Calu3 (cell line): ENCODE results near the gene SHANK1. TPM values are rescaled to one million over a fixed set of nuclear protein-coding genes. Genes with fewer than 3 reads are reported as not detected.
A peak's percentile ranks its signal among the peaks of the same experiment; 100 is the strongest.

Experiments used
- BruUV-seq: library from RNA; stranded (reverse); fragments of 400-500 nt; replicated peaks from 2 replicates; lab custom pipeline; 2021; lab: Mats Ljungman, UMichigan
- CTCF ChIA-PET: fragments of 300-600 bp; sonication (Branson Sonifier 250); formaldehyde crosslinking; loops from one replicate; lab custom pipeline; 2022; ENCODE audit warnings: antibody characterized with exemption; lab: Charles Lee
- DNase-seq: peaks from one replicate; pipeline ENCODE4 v3.0.0; 2022
- H3K27ac Mint-ChIP-seq: one replicate; pipeline ENCODE4 v1.8.0; 2022; ENCODE audit warnings: mixed read lengths; ENCODE audit not compliant: unreplicated experiment
- H3K27me3 Mint-ChIP-seq: one replicate; pipeline ENCODE4 v1.8.0; 2022; ENCODE audit warnings: mixed read lengths; ENCODE audit not compliant: unreplicated experiment
- H3K36me3 Mint-ChIP-seq: one replicate; pipeline ENCODE4 v1.8.0; 2022; ENCODE audit warnings: mild to moderate bottlenecking, moderate library complexity, mixed read lengths; ENCODE audit not compliant: insufficient read depth, unreplicated experiment
- H3K4me1 Mint-ChIP-seq: one replicate; pipeline ENCODE4 v1.8.0; 2022; ENCODE audit warnings: mild to moderate bottlenecking, low read depth, mixed read lengths; ENCODE audit not compliant: unreplicated experiment
- H3K4me3 Mint-ChIP-seq: one replicate; pipeline ENCODE4 v1.8.0; 2022; ENCODE audit warnings: mild to moderate bottlenecking, low read depth, moderate library complexity, mixed read lengths; ENCODE audit not compliant: unreplicated experiment
- H3K9me3 Mint-ChIP-seq: one replicate; pipeline ENCODE4 v1.8.0; 2022; ENCODE audit warnings: low read depth, mixed read lengths; ENCODE audit not compliant: unreplicated experiment
- CTCF ChIP-seq: fragments of 200-600 bp; IDR thresholded peaks from one replicate; pipeline ENCODE4 v1.8.0; 2022; ENCODE audit warnings: antibody characterized with exemption; ENCODE audit not compliant: unreplicated experiment
- intact Hi-C: fragments of 100-400 bp; cut with micrococcal nuclease; formaldehyde crosslinking; loops from one replicate; pipeline ENCODE4 v1.10.0; 2022; ENCODE audit not compliant: unreplicated experiment
- total RNA-seq: library from RNA; stranded (reverse); gene quantifications from 2 replicates; pipeline ENCODE4 v1.2.3, GENCODE V29; 2022

SHANK1 gene
- total RNA-seq, 1 experiment from 2014 or later = not detected

- Mint-ChIP-seq H3K36me3 (no peaks in the 10 kb centered on the region), H3K9me3 (peaks cover 5% of the 10 kb centered on the region), H3K27ac (no peak overlapping the region), H3K4me1 (peaks cover 19% of the 10 kb centered on the region), H3K4me3 (no peak overlapping the region), H3K27me3 (peaks cover 51% of the 10 kb centered on the region)
- CTCF ChIA-PET = no interaction called here
- no TSS peak for BruUV-seq
- no peak for DNase-seq
- intact Hi-C loops = no loop called here
- no peak for TF ChIP-seq CTCF
Measured at GRCh38 chr19:50660088-50660366, 59.6 kb downstream of the SHANK1 start.

DNA sequence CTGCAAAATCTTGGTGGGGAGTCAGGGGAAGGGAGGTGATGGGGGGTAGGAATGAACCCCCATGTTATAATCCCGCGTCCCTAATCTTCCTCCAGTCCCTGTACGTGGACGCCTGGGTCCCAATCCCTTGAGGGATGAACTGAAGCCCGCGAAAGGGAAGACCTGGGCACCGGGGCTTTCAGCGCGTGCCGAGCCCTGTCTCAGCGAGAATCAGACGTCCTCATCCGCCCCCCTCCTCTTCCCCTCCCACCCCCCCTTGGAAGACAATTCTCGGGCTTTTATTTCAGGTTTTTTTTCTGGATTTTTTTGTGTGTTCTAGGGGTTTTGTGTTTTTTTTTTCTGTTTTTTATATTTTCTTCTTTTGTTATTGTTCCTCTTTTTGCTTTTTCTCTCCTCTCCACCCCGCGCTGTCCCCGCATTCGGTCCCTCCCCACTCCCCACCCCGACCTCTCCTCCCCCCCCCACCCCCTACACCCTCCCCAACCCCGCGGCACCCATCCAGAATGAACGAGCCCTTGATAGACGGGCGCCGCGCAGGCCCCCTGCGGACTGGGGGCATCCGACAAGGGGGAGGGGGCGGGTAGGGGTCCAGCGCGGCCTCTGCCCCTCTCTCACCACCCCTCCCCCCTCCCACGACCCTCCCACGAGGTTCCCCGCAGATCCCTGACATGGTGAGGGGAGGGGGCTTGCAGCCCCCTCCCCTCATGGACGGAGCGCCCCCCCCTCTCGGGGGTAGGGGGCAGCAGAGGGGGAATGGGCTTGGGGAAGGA lies 60.1 kb downstream of the SHANK1 start:
- no peak overlapping the region for H3K4me3 Mint-ChIP-seq
- intact Hi-C loops = no loop called here
- CTCF ChIA-PET = no interaction called here

GRCh38 chr19:50658441-50659317 lies 60.9 kb downstream of the SHANK1 start:
- DNase-seq = no peak
- CTCF ChIA-PET = no interaction called here
- Mint-ChIP-seq H3K27me3 (peaks cover 64% of the 10 kb centered on the region), H3K27ac (no peak overlapping the region), H3K4me3 (peak overlapping the region; percentile 57), H3K4me1 (peaks cover 13% of the 10 kb centered on the region), H3K9me3 (peaks cover 5% of the 10 kb centered on the region), H3K36me3 (no peaks in the 10 kb centered on the region)
- no peak for TF ChIP-seq CTCF
- no TSS peak for BruUV-seq
- intact Hi-C loops = no loop called here

More for the DNA sequence above, 60.1 kb downstream of the SHANK1 start:
- Mint-ChIP-seq H3K27ac (no peak overlapping the region), H3K9me3 (peaks cover 5% of the 10 kb centered on the region), H3K4me1 (peaks cover 19% of the 10 kb centered on the region), H3K27me3 (peaks cover 56% of the 10 kb centered on the region), H3K36me3 (no peaks in the 10 kb centered on the region)
- no peak for DNase-seq
- no peak for TF ChIP-seq CTCF
- no TSS peak for BruUV-seq

GRCh38 chr19:50657712-50658440 lies 61.7 kb downstream of the SHANK1 start:
- intact Hi-C loops = no loop called here
- no peak overlapping the region for H3K27ac Mint-ChIP-seq
- H3K4me1 Mint-ChIP-seq = peaks cover 8% of the 10 kb centered on the region
- no TSS peak for BruUV-seq
- H3K36me3 Mint-ChIP-seq = no peaks in the 10 kb centered on the region
- peaks cover 5% of the 10 kb centered on the region for H3K9me3 Mint-ChIP-seq
- H3K27me3 Mint-ChIP-seq = peaks cover 72% of the 10 kb centered on the region
- DNase-seq = peak; percentile 85
- CTCF ChIA-PET = no interaction called here
- peak overlapping the region; percentile 57 for H3K4me3 Mint-ChIP-seq
- no peak for TF ChIP-seq CTCF
